NCI-H510A (cell line): Measurements from ENCODE around the gene CBLN3.

Experiments
- DNase-seq: peaks from one replicate; lab custom pipeline; 2025; lab: John Stamatoyannopoulos, UW

The CBLN3 gene

DNA sequence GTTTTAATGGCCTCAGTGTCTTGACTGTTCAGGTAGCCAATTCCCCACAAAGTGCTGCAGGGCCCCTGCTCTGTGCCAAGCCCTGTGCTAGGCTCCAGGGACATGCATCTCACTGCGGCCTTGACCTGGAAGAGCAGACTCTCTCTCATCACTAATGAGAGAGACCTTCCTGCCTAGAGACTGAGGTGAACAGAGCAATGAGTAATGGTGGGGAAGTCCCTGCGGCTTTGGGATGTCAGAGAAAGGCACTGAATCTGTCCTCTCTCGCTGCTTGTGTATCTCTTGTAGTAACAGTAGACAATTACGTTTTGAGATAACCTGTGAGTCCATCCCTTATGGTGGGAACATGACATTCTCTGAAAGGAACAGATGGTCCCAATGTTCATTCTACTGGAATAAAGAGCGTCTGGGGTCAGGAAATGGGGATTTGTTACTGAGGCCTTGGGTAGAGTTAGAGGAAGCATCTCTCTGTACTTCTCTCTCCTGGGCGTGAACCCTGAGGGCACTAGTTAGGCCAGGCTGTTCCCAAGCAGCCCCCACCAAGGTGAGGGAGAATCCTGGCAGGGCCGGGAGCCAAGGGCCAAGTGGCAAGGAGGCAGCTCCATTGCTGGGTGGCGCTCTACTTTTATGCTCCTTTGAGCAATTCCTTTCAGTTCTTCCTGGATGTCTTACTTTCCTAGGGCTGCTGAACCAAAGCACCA is 48.0 kb downstream of the CBLN3 start:
- DNase-seq: no peak

GRCh38 chr14:24379907-24380730 is 49.3 kb downstream of the CBLN3 start:
- DNase-seq: no peak

DNA sequence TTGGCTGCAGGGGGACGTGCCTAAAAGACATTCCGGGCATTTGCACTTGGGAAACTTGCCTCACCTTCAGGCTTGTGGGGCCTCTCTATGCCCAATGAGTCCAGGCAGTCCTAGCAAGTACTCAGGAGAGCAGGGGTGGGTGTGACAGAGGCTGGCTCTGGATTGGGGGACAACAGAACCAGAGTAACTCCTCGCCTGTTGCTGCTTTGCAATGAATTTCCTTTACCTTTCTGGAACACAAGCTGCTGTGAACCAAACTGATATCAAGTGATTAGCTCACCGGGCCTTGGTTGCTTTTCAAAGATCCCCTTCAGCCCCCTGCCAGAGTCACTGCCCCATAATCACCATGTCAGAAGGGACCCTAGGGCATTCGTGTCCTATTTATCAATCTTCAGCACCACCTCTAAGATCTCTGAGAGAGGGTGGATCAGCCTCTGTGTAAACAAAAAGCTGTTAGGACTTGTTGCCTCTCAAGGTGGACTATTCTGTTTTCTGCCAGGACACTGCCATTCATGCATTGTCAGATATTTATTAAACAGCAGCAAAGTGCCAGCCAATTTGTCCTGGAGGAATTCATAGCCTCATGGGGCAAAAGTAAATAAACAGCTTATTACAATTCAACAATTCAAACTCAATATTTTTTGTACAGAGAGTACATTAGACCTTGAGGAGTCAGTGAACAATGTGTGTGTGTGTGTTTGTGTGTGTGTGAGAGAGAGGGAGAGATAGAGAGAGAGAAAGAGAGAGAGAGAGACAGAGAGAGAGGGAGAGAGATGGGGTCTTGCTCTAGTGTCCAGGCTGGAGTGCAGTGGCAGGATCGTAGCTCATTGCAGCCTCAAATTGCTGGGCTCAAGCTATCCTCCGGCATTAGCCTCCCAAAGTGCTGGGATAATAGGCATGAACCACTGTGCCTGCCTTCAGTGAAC is 50.2 kb downstream of the CBLN3 start:
- DNase-seq: no peak

DNA sequence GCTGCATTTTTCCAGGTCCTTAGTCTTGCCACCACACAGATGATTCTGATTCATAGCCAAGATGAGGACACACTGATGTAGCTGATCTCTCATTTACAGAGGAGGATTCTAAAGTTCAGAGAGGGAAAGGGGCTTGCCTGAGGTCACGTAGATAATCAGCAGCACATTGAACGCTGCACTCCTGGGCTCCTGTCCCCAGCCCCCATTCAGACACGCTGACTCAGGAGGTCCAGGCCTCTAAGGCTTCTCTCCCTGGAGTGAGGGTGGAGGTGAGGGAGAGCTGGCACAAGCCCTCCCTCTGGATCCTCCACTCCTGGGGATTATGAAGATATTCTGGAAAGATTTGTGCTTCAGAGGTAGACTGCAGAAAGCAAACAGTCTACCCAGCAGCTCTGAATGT is 51.1 kb downstream of the CBLN3 start:
- DNase-seq: no peak

DNA sequence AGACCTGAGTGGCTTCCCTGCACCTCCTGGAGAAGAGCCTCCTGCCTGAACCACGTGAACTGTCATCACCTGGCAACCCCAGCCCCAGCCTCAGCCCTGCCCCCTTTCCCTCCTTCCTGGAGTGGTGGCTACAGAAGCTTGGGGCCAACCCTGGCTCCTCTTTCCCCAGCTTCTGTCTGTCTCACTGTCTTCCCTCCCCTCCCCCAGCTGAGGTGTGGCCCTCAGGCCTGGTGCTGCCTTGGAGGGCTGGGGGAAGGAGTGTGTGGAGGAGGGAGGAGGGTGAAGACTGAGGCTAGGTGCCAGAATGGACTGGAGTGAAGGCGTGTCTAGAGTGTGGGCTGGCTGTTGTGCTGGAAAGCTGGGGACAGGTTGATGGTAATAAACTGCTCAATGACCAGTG is 51.8 kb downstream of the CBLN3 start:
- peak; percentile 92 for DNase-seq

GRCh38 chr14:24377126-24377525 is 52.3 kb downstream of the CBLN3 start:
- DNase-seq: no peak
